HG03280 (cell line): ENCODE data around the gene PLXNA4.

Experiments
- ATAC-seq: cut with Tn5 transposase; IDR thresholded peaks from one replicate; pipeline ENCODE4 v1.9.1; 2021; ENCODE audit warnings: mild to moderate bottlenecking, moderate library complexity; ENCODE audit not compliant: unreplicated experiment

Gene PLXNA4

GRCh38 chr7:132446260-132446659, 130.0 kb downstream of the PLXNA4 start:
- ATAC-seq = no peak

GRCh38 chr7:132443761-132444520, 132.3 kb downstream of the PLXNA4 start:
- ATAC-seq = no peak

GRCh38 chr7:132441935-132442334, 134.3 kb downstream of the PLXNA4 start:
- ATAC-seq = no peak

- ATAC-seq = no peak
These were observed 136.1 kb downstream of the PLXNA4 start for GRCh38 chr7:132440151-132440550.

- ATAC-seq = no peak
These were observed 137.3 kb downstream of the PLXNA4 start for GRCh38 chr7:132438926-132439325.

GRCh38 chr7:132437730-132438129, 138.5 kb downstream of the PLXNA4 start:
- no peak for ATAC-seq

- no peak for ATAC-seq
These were observed 140.1 kb downstream of the PLXNA4 start for GRCh38 chr7:132436121-132436520.

- ATAC-seq = no peak
These were observed 141.0 kb downstream of the PLXNA4 start for GRCh38 chr7:132435016-132435990.

GRCh38 chr7:132434041-132434440, 142.2 kb downstream of the PLXNA4 start:
- ATAC-seq = no peak

GRCh38 chr7:132433301-132433700, 143.0 kb downstream of the PLXNA4 start:
- no peak for ATAC-seq

GRCh38 chr7:132430861-132431822, 145.1 kb downstream of the PLXNA4 start:
- ATAC-seq = no peak

GRCh38 chr7:132430041-132430855, 146.0 kb downstream of the PLXNA4 start:
- no peak for ATAC-seq

- ATAC-seq = no peak
These were observed 147.1 kb downstream of the PLXNA4 start for GRCh38 chr7:132429181-132429580.

GRCh38 chr7:132428247-132428919, 147.9 kb downstream of the PLXNA4 start:
- no peak for ATAC-seq

- ATAC-seq = no peak
These were observed 150.3 kb downstream of the PLXNA4 start for GRCh38 chr7:132425942-132426341.

GRCh38 chr7:132424821-132425724, 151.2 kb downstream of the PLXNA4 start:
- no peak for ATAC-seq

GRCh38 chr7:132424277-132424676, 152.0 kb downstream of the PLXNA4 start:
- no peak for ATAC-seq

- ATAC-seq = no peak
These were observed 152.6 kb downstream of the PLXNA4 start for GRCh38 chr7:132423594-132424200.
